Neural crest cell (in vitro differentiated cells): ENCODE measurements around the gene TPSB2. TPM values are rescaled to one million over a fixed set of nuclear protein-coding genes. Genes with fewer than 3 reads are reported as not detected.
"Not testable (repeated sequence)": the region's sequence is repeated elsewhere in the genome, so short reads cannot be mapped to it uniquely, and the experiment has no call there.

Experiments
- DNase-seq: peaks from one replicate; pipeline ENCODE4 v3.0.0; 2021; ENCODE audit warnings: low read depth, mixed read lengths, low spot score
- H3K27ac Mint-ChIP-seq: one replicate; pipeline ENCODE4 v1.8.0; 2021; ENCODE audit warnings: mild to moderate bottlenecking, mixed read lengths; ENCODE audit not compliant: unreplicated experiment
- H3K27me3 Mint-ChIP-seq: 2 replicates; pipeline ENCODE4 v1.8.0; 2021; ENCODE audit warnings: low read depth, mild to moderate bottlenecking, mixed read lengths
- H3K36me3 Mint-ChIP-seq: 2 replicates; pipeline ENCODE4 v1.8.0; 2021; ENCODE audit warnings: low read depth, mild to moderate bottlenecking, mixed read lengths
- H3K4me1 Mint-ChIP-seq: 2 replicates; pipeline ENCODE4 v1.8.0; 2021; ENCODE audit warnings: mixed read lengths
- H3K4me3 Mint-ChIP-seq: one replicate; pipeline ENCODE4 v1.8.0; 2021; ENCODE audit warnings: mild to moderate bottlenecking, mixed read lengths
- H3K9me3 Mint-ChIP-seq: 2 replicates; pipeline ENCODE4 v1.8.0; 2021; ENCODE audit warnings: mixed read lengths
- CTCF ChIP-seq: fragments of 200-600 bp; sonication (generic); conservative IDR thresholded peaks from 2 replicates; pipeline ENCODE4 v1.5.0; 2021; ENCODE audit warnings: antibody characterized with exemption, mild to moderate bottlenecking
- long read RNA-seq: library from polyadenylated mRNA; unstranded; transcript quantifications from one replicate; pipeline ENCODE4 v2.0.0, GENCODE V29; 2020
- total RNA-seq: library from RNA; stranded (reverse); gene quantifications from 2 replicates; pipeline ENCODE4 v1.2.1, GENCODE V29; 2021

The TPSB2 gene
- total RNA-seq = not detected in 2 replicates
- long read RNA-seq = 0 reads

DNA sequence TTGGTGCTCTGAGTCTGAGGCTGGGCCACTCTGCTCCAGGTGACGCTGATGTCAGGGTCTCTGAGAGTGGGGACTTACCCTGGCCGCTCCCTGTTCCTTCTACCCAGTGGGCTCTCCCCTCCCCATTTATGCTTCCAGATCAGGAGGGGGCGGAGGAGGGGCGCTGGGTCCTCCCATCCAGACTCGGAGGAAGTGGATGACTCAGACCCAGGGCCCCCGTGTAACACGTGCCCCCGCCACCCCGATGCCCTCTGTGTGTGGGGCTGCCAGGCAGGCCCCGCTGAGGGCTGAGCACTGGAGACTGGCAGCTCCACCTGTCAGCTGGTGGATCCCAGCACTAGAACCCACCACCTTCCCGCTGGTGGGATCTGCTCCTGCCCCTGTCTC, at the start of gene TPSB2:
TSS of gene TPSB2 (minus strand) at position 101 of the 387 bp plus-strand sequence. CDS start 233 bp downstream, outside the sequence.
- not testable (repeated sequence) for H3K9me3 Mint-ChIP-seq, H3K36me3 Mint-ChIP-seq, H3K4me3 Mint-ChIP-seq, H3K27ac Mint-ChIP-seq, H3K4me1 Mint-ChIP-seq, DNase-seq, H3K27me3 Mint-ChIP-seq

DNA sequence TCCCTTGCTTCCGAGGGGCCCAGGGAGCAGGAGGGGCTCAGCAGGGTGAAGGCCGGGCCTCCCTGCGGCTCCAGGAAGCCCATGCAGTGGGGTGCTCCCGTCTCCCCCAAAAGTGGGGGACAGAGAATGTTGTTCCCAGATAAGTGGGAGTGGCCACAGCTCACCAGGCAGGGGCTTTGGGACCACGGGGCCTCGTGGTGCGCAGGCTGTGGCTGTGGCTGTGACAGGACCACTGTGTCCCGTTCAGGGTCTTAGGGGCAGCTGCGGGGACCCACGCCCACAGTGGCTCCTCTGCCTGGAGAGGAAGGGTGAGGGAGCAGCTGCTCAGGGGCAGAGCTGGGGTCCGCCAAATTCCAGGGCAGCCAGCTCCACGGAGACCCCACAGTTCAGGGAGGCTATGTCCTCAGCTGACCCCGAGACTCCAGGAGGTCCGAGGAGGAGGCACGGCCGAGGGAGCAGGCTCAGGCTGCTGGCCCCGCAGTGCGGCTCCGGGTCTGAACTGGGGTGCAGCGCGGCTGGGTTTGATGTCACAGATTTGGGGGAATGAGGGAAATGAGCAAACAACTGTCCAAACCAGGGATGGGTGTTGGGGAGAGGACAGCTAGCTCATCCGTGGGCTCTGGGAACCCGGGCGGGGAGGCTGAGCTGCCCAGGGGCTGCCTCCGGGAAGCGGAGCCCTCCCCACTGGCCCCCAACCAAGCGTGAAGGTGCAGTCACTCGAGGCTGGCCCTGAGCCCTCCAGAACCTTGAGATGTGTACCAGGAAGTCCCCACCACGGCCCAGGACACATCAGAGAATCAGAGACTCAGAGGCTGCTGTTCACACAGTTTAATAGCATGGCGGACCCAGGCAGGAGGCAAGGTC, 49.3 kb upstream of the TPSB2 start:
- H3K4me3 Mint-ChIP-seq = no peak overlapping the region
- no peaks in the 10 kb centered on the region for H3K9me3 Mint-ChIP-seq
- peaks cover 12% of the 10 kb centered on the region for H3K4me1 Mint-ChIP-seq
- peaks cover 5% of the 10 kb centered on the region for H3K27me3 Mint-ChIP-seq
- no peaks in the 10 kb centered on the region for H3K36me3 Mint-ChIP-seq
- no peak for TF ChIP-seq CTCF
- no peak overlapping the region for H3K27ac Mint-ChIP-seq
- DNase-seq = no peak

- Mint-ChIP-seq H3K27ac (no peak overlapping the region), H3K9me3 (no peaks in the 10 kb centered on the region), H3K4me1 (peaks cover 8% of the 10 kb centered on the region), H3K27me3 (peaks cover 5% of the 10 kb centered on the region), H3K4me3 (no peak overlapping the region), H3K36me3 (no peaks in the 10 kb centered on the region)
- no peak for DNase-seq
- no peak for TF ChIP-seq CTCF
Observed at GRCh38 chr16:1278477-1278876, 48.5 kb upstream of the TPSB2 start.

- H3K4me3 Mint-ChIP-seq = no peak overlapping the region
- no peak for TF ChIP-seq CTCF
- H3K9me3 Mint-ChIP-seq = no peaks in the 10 kb centered on the region
- peaks cover 3% of the 10 kb centered on the region for H3K4me1 Mint-ChIP-seq
- no peak for DNase-seq
- H3K27ac Mint-ChIP-seq = no peak overlapping the region
- peaks cover 8% of the 10 kb centered on the region for H3K27me3 Mint-ChIP-seq
- H3K36me3 Mint-ChIP-seq = no peaks in the 10 kb centered on the region
Observed at GRCh38 chr16:1277617-1278282, 47.8 kb upstream of the TPSB2 start.

DNA sequence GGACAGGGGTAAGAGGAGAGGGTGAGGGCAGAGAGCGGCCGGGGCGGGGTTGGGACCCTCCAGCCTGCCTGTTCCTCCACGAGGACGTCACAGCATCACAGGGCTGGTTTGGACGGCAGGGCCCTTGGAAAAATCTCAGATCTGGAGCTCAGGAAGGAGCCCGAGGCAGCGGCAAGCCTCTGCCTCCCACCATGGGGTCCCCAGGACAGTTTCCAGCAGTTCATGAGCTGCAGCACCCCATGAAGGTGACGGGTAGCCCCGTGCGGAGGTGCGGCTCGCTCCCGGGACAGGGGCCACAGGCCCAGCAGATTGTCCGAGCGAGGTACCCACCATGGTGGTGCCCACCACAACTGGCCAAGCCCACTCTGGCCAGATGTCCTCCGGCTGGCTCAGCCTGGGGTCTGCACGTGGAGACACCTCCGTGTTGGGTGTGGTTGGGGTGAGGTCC, 47.2 kb upstream of the TPSB2 start:
- Mint-ChIP-seq H3K9me3 (no peaks in the 10 kb centered on the region), H3K4me1 (peaks cover 3% of the 10 kb centered on the region), H3K27me3 (peaks cover 8% of the 10 kb centered on the region), H3K36me3 (no peaks in the 10 kb centered on the region), H3K27ac (no peak overlapping the region), H3K4me3 (no peak overlapping the region)
- DNase-seq = no peak
- TF ChIP-seq CTCF = no peak

- peaks cover 8% of the 10 kb centered on the region for H3K27me3 Mint-ChIP-seq
- peaks cover 3% of the 10 kb centered on the region for H3K4me1 Mint-ChIP-seq
- H3K36me3 Mint-ChIP-seq = no peaks in the 10 kb centered on the region
- TF ChIP-seq CTCF = no peak
- no peak for DNase-seq
- H3K9me3 Mint-ChIP-seq = no peaks in the 10 kb centered on the region
- no peak overlapping the region for H3K4me3 Mint-ChIP-seq
- no peak overlapping the region for H3K27ac Mint-ChIP-seq
Observed at GRCh38 chr16:1276580-1276878, 46.5 kb upstream of the TPSB2 start.
